Measurements from ENCODE around the gene TENT4A.

The TENT4A gene

DNA sequence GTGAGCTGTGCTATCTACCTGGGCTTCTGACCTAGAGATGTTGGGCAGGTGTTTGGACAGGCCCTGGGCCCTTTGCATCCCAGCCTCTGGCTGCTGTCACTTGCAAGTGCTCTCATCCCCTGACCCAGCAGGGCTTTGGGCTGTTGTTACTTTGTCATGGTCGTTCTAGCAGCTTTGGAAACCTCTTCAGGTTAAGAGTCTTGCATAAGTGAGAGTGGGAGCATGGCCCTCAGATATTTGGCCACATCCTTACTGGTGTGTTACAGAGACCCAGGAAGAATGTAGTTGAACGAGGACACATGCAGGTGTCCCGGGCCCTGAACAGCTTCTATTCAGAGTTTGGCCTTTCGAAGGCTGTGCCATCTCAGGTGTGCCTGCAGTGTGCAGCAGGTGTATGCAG, 4.5 kb downstream of the TENT4A start:
- DNase-seq, result no peak

DNA sequence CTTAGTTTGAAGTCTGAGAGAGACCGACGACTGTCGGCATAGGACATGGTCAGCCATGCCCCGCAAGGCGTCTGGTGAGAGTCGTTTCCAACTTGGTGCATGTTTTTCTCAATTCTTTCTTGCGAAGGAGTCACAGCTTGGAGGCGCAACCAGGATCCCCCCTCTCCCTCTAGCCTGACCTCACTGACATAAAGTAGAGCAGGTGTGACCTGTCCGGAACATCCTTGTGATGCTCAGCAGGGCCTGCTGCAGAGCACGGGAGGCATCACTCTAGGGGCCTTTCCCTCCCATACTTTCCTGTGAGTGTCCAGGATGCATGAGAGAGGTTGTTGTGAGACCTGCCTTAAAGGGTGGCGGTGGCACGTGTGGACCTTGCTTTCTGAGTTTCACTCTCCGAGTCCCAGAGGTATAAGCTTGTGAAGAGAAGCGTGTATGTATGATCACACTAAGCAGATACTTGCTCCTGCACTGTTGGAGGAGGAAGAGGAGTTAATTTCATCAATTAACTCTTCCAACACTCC, 5.0 kb downstream of the TENT4A start:
- no peak for DNase-seq

DNA sequence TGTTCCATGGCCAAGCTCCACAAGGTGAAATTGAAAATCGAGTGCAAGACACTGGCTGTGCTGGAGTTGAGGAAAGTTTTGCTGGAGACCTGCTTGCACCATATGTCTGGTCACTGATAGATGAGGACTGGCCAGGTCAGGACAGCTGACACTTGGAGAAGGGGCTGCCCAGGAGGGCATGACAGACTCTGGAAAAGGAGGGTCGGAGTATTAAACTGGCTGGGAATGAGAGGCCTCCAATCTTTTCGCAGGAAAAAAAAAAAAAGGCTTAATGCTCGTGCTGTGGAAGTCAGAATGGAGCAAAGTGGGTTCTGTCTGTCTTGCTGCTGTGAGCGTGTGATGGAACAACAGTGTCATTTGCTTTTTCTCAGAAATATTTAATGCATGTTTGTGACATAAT, 5.5 kb downstream of the TENT4A start:
- no peak for DNase-seq

DNA sequence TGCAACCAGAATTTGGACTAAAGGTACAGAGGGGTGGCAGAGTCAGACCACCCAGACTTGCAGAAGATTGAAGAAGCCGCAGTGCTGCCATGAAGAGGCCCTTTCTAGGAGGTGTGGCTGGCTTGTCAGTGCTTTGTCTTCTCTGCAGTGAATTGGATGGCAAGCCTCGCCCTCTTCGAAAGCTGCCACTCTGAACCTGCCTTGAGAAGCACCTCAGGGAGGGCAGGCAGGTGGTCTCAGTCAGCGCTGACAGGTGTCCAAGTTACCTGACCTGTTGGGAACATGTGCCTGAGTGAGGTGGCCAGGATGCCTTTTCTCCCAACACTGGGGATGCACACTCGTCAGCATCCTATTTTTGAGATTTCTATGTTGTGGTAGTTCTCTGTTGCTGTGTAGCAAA, 6.2 kb downstream of the TENT4A start:
- no peak for DNase-seq

DNA sequence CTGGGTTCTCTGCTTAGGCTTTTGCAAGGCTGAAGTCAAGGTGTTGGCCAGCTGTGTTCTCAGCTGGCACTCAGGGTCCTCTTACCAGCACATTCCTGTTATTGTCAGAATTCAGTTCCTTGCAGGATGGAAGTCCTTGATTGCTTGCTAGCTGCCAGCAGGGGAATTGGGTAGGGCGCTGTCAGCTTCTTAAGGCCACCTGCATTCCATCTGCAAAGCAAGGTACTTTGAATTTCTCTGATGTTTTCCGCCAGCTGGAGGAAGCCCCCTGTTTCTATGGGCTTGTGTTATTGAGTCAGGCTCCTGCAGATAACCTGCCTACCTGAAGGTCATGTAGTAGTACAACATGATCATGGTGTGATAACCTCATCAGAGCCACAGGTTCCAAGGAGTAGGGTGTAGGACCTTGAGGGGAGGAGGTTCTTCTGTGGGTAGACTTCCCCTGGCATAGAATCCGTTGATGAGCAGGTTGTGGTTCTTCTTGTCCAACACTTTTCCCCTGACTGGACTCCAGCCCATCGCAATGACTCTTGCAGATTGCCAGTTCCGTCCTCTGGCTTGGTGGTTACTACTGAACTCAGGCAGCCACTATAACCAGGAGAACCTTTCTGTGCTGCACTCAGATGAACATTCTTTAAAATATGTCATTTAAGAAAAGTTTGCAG, 6.8 kb downstream of the TENT4A start:
- DNase-seq, result no peak

DNA sequence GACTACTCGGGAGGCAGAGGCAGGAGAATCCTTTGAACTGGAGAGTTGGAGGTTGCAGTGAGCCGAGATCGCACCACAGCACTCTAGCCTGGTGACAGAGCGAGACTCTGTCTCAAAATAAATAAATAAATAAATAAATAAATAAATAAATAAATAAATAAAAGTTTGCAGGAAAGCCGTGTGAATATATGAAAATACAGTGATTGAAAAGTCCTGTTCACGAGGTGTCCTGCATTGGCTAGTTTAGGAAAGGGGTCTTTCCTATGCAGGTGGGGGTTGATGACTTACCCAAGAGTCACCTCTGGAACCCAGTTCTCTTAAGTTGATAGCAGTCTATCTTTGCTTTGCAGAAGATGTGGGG, 7.3 kb downstream of the TENT4A start:
- DNase-seq, result no peak

DNA sequence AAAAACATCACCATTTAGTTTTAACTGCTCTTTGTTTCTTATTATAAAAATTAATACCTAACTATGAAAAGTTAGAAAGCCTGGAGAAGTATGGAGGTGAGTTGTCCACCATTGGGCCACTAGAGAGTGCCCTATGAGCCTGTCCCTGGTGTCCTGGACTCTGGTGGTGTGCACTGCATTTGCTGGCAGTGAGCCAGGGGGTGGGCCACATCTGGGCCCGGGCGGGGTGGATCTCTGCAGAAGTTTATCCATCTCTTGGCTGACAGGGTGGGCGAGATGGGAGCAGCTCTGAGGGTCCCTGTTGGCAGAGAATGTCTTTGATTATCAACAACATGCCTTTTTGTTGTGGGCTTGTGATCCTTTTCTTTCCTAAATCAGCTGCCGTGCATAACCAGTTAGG, 8.2 kb downstream of the TENT4A start:
- DNase-seq, result no peak

DNA sequence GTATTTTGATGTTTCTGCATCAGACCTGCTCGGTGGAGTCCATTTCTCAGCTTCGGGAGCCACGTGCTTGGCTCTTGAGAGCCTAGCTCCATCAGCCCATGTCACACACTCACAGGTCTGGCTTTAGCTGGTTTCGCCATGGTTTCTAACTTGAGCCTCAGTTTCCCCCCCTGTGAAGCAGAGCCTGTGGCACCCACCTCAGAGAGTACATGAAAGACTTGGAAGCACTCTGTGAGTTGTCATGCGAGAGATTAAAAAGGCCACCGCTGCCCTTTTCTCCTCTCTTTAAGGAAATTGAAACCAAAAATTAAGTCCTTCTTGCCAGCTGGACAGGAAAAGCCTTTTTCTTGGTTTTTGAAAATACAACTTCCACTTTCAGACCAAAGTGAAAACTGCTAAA, 8.8 kb downstream of the TENT4A start:
- DNase-seq, result no peak

DNA sequence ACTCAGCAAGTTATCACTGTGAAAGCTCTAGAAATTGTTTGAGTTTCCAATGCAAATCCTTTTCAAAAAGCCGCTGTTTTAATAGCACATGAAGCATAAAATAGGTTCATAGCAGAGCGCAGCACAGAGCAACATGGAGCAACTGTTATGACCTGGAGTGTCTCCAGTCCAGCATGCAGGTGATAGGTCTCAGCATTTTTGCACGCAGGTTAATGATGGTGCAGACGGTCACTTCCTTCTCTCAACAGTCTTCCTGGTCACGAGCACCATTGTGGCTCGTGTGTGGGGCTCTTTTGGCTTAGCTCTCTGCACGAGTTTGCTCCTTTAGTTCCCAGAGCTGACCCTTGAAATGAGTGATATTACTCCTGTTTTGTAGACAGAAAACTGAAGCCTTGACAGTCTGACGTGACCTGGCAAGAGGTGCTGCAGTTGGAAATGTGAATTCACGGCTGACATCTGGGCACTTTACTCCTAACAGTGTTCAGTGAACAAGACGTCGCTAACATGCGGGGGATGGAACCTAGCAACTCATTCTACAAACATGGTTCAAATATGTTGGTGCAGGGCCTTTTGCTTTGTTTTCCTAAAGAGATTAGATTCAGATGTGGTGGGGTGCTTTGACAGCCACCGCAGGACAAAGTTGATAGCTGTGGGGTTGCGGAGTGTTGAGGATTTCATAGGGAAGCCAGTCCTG, 10.0 kb downstream of the TENT4A start:
- DNase-seq, result no peak

DNA sequence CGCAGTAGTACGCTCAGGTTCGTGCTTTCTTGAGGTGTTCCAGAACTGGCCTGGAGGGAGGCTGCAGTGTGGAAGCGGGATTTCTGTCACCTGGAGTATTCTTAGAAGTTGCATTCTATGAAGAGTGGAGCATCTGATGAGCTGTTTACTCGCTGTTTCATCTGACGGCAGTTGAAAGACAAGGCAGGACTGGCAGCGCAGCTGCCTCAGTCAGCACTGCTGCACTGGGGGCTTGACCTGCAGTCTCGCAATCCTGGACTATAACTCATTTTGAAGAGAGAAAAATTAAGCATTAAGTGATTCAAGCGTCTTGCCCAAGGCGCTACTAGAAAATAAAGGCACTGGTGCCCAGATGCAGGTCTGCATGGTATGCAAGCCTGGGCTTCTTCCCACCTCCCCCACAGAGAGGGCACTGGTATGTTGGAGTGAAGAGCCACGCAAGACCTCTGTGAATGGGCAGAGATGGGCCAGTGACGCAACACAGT, 10.6 kb downstream of the TENT4A start:
- no peak for DNase-seq

DNA sequence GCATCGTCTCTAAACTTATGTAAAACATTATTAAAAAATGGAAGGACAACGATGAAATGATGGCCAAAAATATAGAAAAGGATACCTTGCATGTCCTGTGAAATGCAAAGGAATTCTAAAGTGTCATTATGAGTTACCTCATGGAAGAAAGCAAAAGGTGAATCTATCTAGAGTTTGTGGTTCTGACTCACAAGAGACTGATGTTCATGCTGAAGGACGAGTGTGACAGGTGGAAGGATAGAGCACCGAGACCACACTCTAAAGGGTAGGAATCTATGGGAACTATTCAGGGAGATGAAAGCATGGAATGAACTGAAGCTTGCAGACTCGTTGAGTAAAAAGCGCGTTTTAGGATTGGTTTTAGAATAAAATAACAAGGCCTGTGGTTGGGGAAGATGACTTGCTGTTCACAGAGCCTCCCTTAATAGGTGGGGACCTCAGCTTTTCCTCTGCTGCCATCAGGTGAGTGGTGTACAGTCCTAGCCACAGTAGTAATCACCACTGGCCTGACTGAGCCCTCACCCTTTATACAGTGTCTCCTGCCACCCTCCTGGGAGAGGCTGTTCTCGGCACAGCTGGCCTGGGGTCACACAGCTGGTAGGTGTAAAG, 11.2 kb downstream of the TENT4A start:
- DNase-seq, result no peak

DNA sequence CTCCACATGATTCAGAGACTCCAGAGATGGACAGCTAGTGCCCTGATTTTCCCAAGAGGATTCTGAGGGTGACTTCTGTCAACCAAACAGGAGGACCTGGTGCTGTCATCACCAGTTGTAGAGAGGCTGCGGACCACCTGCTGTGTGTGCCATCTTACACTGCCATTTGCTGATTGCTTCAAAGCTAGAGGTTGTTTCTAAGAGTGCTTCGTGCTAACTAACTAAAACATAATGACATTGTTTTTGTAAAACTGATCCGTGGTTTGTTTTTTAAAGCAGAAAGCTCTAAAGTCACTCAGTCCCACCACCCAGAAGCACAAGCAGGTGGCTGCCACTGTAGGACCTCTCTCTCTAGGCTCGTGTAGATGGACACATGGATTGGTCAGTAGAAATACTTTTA, 12.2 kb downstream of the TENT4A start:
- DNase-seq, result no peak

DNA sequence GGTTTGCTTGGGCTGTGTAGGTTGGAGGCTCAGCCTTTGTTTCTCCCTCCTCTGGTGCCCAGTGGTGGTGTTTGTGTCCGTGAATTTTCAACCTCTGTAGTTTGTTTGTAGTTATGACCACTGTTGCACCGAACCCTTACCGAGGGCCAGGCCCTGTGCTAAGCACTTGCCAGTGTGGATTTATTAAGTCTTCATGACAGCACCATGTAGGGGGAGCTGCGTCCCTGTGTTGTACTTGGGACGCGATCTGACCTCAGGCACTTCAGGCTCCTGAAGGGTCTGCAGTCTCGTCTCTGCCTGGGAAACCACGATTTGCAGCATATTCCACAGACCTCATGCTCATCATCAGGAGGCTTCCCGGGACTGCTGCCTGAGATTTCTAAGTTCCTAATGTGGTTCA, 12.8 kb downstream of the TENT4A start:
- no peak for DNase-seq

DNA sequence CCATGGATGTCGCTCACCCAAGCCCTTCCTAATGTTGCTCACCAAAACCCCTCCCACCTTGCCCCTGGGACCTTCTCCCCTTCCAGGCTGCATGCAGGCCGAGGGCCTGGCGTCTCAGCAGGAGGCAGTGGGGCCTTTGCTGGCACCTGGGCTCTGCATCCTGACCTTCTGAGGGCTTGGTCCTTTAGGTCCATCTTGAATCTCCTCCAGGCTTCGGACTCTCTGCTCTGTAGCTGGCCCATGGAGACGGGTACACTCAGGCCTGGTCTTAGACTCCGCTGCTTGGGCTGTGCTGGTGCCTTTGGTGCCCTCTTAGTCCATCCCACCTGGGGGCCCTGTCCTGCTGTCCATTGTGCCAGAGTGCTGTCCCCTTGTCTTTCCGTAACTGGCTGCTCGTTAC, 14.0 kb downstream of the TENT4A start:
- DNase-seq, result no peak

DNA sequence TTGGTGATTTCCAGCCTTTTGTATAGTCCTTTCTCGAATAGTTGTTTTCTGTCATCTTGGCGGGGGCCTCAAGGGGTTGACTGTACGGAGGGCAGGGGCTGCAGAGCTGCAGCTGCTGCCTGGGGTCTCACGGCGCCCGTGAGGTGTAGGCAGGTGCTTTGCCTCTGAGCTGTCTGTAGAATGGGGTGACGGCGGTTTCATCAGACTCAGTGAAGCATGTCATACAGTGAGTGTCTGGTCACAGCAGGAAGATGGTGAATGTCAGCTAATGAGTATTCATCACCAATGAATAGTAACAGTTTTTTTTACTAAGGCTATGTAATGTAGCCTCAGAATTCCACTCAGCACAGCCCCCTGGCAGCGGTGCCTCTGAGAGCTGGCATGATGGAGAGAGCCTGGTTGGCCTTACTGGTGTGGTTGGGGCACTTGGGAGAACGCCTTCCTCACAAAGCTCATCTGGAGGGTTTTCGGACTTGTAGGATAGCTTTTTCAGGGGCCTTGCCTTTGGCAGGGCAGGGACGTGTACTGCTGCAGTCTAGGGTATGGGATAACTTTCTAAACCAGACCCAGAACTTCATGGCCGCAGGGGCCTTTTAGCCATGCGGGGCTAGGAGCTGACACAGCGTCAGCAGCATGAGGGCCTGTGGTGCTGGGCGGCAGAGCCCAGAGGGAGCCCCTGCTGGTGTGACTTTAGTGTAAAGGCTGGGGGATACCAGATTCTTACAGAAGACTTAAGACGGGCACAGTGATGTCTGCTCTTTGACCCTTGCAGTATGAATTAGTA, 15.0 kb downstream of the TENT4A start:
- DNase-seq, result no peak

DNA sequence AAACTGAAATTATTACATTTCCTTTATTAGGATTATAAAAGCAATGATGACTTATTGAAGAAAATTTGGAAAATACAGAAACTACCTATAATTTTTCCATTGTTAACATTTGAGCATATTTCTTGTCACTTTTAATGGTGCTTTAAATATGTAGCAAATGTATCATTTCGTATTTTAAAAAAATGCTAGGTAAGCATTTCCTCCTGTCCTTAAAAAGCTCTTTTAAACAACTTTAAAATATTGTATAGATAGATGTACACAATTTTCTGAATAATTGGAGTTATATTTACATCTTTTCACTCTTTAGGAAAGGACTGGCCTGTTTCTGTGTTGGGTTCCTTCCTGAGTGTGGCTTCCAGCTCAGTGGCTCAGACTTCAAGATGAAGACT, 15.6 kb downstream of the TENT4A start:
- DNase-seq, result no peak

DNA sequence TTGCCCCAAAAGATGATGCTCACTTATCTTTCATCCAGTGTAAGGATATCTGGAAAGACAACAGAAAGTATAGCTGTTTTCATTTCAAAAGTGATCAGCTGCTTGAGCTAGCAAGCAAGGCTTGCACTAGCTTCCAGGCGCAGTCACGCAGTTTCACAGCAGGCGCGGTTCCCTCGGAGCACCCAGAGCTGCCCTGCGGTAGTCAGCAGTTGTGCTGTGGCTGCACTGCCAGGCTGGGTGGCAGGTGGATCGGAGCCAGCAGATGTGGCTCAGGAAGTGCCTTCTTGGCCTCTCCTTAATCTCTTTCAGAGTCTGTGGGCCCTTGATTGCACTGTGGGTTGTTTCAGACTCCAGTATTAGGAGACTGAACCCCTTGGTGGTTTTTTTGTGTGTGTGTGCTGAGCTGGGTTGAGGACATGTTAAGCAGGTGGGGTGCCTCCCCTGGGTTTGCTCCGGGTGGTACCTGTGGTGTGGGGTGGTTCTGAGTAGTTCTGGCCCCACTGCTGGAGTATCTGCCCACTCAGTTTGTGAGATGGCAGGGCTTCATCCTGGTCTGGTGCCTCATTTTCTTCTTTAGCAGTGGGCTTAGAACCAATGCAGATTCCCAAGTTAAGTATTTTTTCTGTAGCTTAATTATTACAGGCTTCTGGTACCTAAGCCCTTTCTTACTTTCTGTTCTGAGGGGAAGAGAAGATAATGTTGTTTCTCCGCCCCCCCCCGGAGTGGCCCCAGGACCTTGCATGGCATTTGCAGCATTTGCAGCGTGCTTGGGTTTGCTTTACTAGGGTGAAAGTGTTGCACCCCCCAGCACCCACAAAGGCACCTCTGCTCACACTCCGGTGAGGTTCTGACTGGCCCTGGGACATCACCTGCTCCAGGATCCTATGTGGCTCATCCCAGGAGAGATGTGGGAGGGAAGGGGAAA, 16.4 kb downstream of the TENT4A start:
- DNase-seq, result no peak

DNA sequence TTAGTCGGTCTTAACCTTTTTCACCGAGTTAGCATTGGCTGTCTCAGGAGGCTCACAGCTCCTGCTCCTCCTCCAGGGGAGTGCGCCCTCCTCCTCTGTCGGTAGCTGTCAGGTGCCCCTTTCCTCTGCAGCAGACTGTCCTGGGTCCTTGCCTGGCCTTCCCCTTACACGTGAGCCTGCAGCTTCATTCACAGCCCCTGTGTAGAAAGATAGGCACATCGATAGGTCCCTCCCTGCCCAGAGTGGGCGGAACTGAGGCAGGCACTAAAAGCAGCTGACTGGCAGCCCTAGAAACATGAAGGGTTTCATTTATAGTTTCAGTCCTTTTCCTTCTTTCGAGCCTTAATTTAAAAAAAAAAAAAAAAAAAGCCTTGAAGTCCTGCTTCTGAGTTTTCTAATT, 17.2 kb downstream of the TENT4A start:
- no peak for DNase-seq

DNA sequence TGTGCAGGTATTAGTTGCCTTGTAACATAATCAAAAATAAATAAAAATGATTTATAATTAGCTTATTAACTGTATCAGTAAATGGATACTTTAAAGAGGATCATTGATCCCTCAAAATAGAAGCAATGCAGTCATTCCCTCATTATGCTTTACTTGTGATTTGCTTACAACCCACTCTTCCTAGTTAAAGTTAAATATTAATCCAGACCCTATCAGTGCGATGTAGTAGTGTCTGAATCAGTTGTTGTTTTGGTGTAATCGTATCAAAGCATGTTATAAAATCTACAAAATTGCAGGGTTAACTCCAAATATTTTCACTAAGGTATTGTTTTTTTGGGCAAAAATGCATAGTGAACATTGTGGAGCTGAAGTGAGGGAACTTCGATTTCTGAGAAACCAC, 17.6 kb downstream of the TENT4A start:
- DNase-seq, result no peak

DNA sequence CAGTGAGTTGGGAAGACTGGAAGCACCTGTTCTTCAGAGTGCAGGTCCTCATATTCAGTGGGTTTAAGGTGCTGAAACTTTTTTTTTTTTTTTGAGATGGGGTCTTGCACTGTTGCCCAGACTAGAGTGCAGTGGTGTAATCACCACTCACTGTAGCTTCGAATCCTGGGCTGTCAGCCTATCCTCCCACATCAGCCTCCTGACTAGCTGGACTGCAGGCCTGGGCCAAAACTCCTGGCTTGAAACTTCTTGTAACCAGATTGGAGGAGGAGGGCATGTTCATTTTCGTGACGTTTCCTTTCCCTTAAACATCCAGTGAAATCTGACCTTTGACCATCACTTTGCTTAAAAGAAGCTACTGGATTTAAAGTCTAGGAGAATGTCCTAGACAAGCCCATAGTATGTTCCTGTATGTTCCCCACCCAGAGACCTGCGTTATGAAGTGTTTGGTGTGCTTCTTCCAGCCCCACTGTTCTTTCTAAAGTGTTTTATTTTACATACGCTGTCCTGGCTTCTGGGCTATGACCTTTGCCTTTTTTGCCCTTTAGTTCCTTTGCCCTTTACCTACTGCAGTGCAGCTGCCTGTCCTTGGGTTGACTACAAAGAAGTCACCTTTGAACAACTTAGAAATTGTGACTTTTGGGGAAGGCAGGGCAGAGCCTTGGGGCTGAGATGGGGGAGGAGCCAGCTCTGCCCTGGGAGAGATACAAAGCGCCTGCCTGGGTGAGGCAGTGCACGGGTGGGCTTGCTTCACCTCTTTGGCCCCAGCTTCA, 18.4 kb downstream of the TENT4A start:
- no peak for DNase-seq

All from right kidney (tissue), 1 donor.